Raji (cell line): ENCODE data around the gene DTX3.

ENCODE experiments used
- POLR2A ChIP-seq: IDR thresholded peaks from 2 replicates; pipeline ENCODE4 v1.6.1; 2011; ENCODE audit warnings: low read depth, low read length, control low read depth; ENCODE audit not compliant: insufficient read depth

DTX3 gene

GRCh38 chr12:57611827-57612710 is 7.4 kb downstream of the DTX3 start:
- no peak for TF ChIP-seq POLR2A

GRCh38 chr12:57612711-57613426 is 8.2 kb downstream of the DTX3 start:
- TF ChIP-seq POLR2A: no peak

GRCh38 chr12:57613427-57614109 is 8.9 kb downstream of the DTX3 start:
- no peak for TF ChIP-seq POLR2A

- TF ChIP-seq POLR2A: no peak
Measured at GRCh38 chr12:57614178-57614947, 9.7 kb downstream of the DTX3 start.

GRCh38 chr12:57614948-57615500 is 10.4 kb downstream of the DTX3 start:
- no peak for TF ChIP-seq POLR2A

GRCh38 chr12:57615637-57616036 is 11.0 kb downstream of the DTX3 start:
- TF ChIP-seq POLR2A: no peak

GRCh38 chr12:57616383-57617101 is 11.9 kb downstream of the DTX3 start:
- TF ChIP-seq POLR2A: no peak

GRCh38 chr12:57617942-57618341 is 13.3 kb downstream of the DTX3 start:
- TF ChIP-seq POLR2A: no peak

- no peak for TF ChIP-seq POLR2A
Measured at GRCh38 chr12:57618966-57619433, 14.4 kb downstream of the DTX3 start.

- no peak for TF ChIP-seq POLR2A
Measured at GRCh38 chr12:57619434-57620244, 15.0 kb downstream of the DTX3 start.

- TF ChIP-seq POLR2A: no peak
Measured at GRCh38 chr12:57620245-57620935, 15.8 kb downstream of the DTX3 start.

GRCh38 chr12:57620936-57621496 is 16.4 kb downstream of the DTX3 start:
- TF ChIP-seq POLR2A: no peak
